GM19467 (cell line): ENCODE measurements around the gene NRTN.

Experiments
- ATAC-seq: cut with Tn5 transposase; IDR thresholded peaks from one replicate; pipeline ENCODE4 v1.9.1; 2021; ENCODE audit warnings: mild to moderate bottlenecking, moderate library complexity; ENCODE audit not compliant: unreplicated experiment

NRTN gene

GRCh38 chr19:5811117-5811516, 6.2 kb downstream of the NRTN start:
- no peak for ATAC-seq

- no peak for ATAC-seq
Observed at GRCh38 chr19:5814123-5814851, 9.4 kb downstream of the NRTN start.

GRCh38 chr19:5814852-5815246, 10.0 kb downstream of the NRTN start:
- no peak for ATAC-seq

- ATAC-seq, result no peak
Observed at GRCh38 chr19:5817218-5817617, 12.4 kb downstream of the NRTN start.

- ATAC-seq, result no peak
Observed at GRCh38 chr19:5818594-5818993, 13.7 kb downstream of the NRTN start.

- ATAC-seq, result no peak
Observed at GRCh38 chr19:5820785-5821184, 15.9 kb downstream of the NRTN start.

- ATAC-seq, result no peak
Observed at GRCh38 chr19:5821521-5822180, 16.8 kb downstream of the NRTN start.

GRCh38 chr19:5822181-5822844, 17.4 kb downstream of the NRTN start:
- no peak for ATAC-seq

- no peak for ATAC-seq
Observed at GRCh38 chr19:5823579-5824281, 18.9 kb downstream of the NRTN start.

GRCh38 chr19:5824751-5825150, 19.9 kb downstream of the NRTN start:
- ATAC-seq, result no peak

- ATAC-seq, result no peak
Observed at GRCh38 chr19:5825178-5825577, 20.3 kb downstream of the NRTN start.

GRCh38 chr19:5826531-5827341, 21.9 kb downstream of the NRTN start:
- ATAC-seq, result no peak

- no peak for ATAC-seq
Observed at GRCh38 chr19:5827342-5827890, 22.5 kb downstream of the NRTN start.

GRCh38 chr19:5827891-5828660, 23.2 kb downstream of the NRTN start:
- ATAC-seq, result peak; percentile 78

GRCh38 chr19:5828661-5829566, 24.0 kb downstream of the NRTN start:
- no peak for ATAC-seq

- no peak for ATAC-seq
Observed at GRCh38 chr19:5829567-5830310, 24.9 kb downstream of the NRTN start.

- ATAC-seq, result no peak
Observed at GRCh38 chr19:5831159-5831558, 26.3 kb downstream of the NRTN start.

GRCh38 chr19:5832061-5832460, 27.2 kb downstream of the NRTN start:
- no peak for ATAC-seq
